KMS-11 (cell line): Measurements from ENCODE around the gene AP4B1.
A peak's percentile ranks its signal among the peaks of the same experiment; 100 is the strongest.

ENCODE experiments used
- H2AFZ ChIP-seq: fragments of 200-600 bp; sonication (generic); 2 replicates; pipeline ENCODE4 v1.6.1; 2016; ENCODE audit warnings: antibody characterized with exemption, mixed run types, low read depth
- H3K27ac ChIP-seq: fragments of 200-600 bp; sonication (generic); 2 replicates; pipeline ENCODE4 v1.6.1; 2016; ENCODE audit warnings: mild to moderate bottlenecking, mixed run types
- H3K27me3 ChIP-seq: fragments of 200-600 bp; sonication (generic); 2 replicates; pipeline ENCODE4 v1.6.1; 2017; ENCODE audit warnings: mild to moderate bottlenecking, low read depth, mixed run types, moderate library complexity; ENCODE audit not compliant: insufficient read depth
- H3K36me3 ChIP-seq: fragments of 200-600 bp; sonication (generic); 2 replicates; pipeline ENCODE4 v1.6.1; 2017; ENCODE audit warnings: mild to moderate bottlenecking, mixed run types; ENCODE audit not compliant: insufficient read depth
- H3K4me1 ChIP-seq: fragments of 200-600 bp; sonication (generic); 2 replicates; pipeline ENCODE4 v1.6.1; 2016; ENCODE audit warnings: mild to moderate bottlenecking, low read depth, mixed run types; ENCODE audit not compliant: poor library complexity, severe bottlenecking
- H3K4me2 ChIP-seq: fragments of 200-600 bp; sonication (generic); 2 replicates; pipeline ENCODE4 v1.7.0; 2016; ENCODE audit warnings: mild to moderate bottlenecking, mixed run types
- H3K4me3 ChIP-seq: fragments of 200-600 bp; sonication (generic); IDR thresholded peaks from 2 replicates; pipeline ENCODE4 v1.6.1; 2017; ENCODE audit warnings: low read depth, low read length, mixed read lengths; ENCODE audit not compliant: insufficient read depth
- H3K79me2 ChIP-seq: fragments of 200-600 bp; sonication (generic); 2 replicates; pipeline ENCODE4 v1.6.1; 2016; ENCODE audit warnings: low read depth, mixed run types; ENCODE audit not compliant: insufficient read depth
- H3K9ac ChIP-seq: fragments of 200-600 bp; sonication (generic); 2 replicates; pipeline ENCODE4 v1.6.1; 2016; ENCODE audit warnings: mild to moderate bottlenecking, mixed run types
- H4K20me1 ChIP-seq: fragments of 200-600 bp; sonication (generic); 2 replicates; pipeline ENCODE4 v1.6.1; 2016; ENCODE audit warnings: mild to moderate bottlenecking, mixed run types; ENCODE audit not compliant: insufficient read depth
- TF ChIP-seq, protein P1 (sequence below): fragments of 200-600 bp; sonication (generic); conservative IDR thresholded peaks from 2 replicates; pipeline ENCODE4 v1.6.1; 2017; ENCODE audit warnings: low read depth, mild to moderate bottlenecking, antibody characterized with exemption, low read length, moderate library complexity, mixed read lengths

Gene AP4B1

GRCh38 chr1:113940365-113941244 lies 36.0 kb upstream of the AP4B1 start:
- peak overlapping the region; percentile 95 for H3K27ac ChIP-seq
- peaks cover 3% of the 10 kb centered on the region; the same call in 1 of the 2 replicates for H4K20me1 ChIP-seq
- TF ChIP-seq, protein P1, sequence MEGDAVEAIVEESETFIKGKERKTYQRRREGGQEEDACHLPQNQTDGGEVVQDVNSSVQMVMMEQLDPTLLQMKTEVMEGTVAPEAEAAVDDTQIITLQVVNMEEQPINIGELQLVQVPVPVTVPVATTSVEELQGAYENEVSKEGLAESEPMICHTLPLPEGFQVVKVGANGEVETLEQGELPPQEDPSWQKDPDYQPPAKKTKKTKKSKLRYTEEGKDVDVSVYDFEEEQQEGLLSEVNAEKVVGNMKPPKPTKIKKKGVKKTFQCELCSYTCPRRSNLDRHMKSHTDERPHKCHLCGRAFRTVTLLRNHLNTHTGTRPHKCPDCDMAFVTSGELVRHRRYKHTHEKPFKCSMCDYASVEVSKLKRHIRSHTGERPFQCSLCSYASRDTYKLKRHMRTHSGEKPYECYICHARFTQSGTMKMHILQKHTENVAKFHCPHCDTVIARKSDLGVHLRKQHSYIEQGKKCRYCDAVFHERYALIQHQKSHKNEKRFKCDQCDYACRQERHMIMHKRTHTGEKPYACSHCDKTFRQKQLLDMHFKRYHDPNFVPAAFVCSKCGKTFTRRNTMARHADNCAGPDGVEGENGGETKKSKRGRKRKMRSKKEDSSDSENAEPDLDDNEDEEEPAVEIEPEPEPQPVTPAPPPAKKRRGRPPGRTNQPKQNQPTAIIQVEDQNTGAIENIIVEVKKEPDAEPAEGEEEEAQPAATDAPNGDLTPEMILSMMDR: no peak
- no peaks in the 10 kb centered on the region for H3K36me3 ChIP-seq
- H3K4me2 ChIP-seq: peak overlapping the region; percentile 99
- H3K4me3 ChIP-seq: no peak overlapping the region
- peaks cover 73% of the 10 kb centered on the region for H3K79me2 ChIP-seq
- peak overlapping the region; percentile 53; the same call in 1 of the 2 replicates for H3K9ac ChIP-seq
- no peak overlapping the region for H2AFZ ChIP-seq
- H3K4me1 ChIP-seq: peaks cover 94% of the 10 kb centered on the region
- H3K27me3 ChIP-seq: no peaks in the 10 kb centered on the region

GRCh38 chr1:113938192-113938591 lies 33.6 kb upstream of the AP4B1 start:
- Histone ChIP-seq H3K27ac (peak overlapping the region; percentile 50; the same call in 1 of the 2 replicates), H3K4me1 (peaks cover 93% of the 10 kb centered on the region), H3K4me2 (peak overlapping the region; percentile 57), H2AFZ (no peak overlapping the region), H3K36me3 (no peaks in the 10 kb centered on the region), H4K20me1 (peaks cover 3% of the 10 kb centered on the region; the same call in 1 of the 2 replicates), H3K9ac (no peak overlapping the region), H3K27me3 (no peaks in the 10 kb centered on the region), H3K79me2 (peaks cover 73% of the 10 kb centered on the region), H3K4me3 (no peak overlapping the region)
- TF ChIP-seq, protein P1: no peak

DNA sequence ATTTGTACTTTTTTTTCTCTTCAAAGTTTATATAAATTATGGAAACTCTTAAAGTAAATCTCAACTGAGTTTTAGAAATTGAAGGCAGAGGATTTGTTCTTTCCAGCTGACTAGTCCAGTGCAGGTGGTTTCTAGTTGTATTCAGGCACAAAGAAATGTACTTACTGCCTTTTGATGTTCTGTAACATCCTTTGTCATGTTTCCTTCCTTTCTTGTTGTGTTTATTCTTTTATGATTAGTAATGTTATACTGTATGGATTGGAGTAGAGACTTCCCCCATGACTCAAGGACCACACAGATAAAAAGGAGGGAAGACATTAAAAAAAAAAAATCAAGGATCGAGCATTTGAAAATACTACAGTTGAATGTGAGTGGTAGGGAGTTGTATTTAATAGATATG lies 32.5 kb upstream of the AP4B1 start:
- Histone ChIP-seq H3K27ac (no peak overlapping the region; the same call in 1 of the 2 replicates), H3K4me2 (peak overlapping the region; percentile 66), H3K79me2 (peaks cover 75% of the 10 kb centered on the region), H4K20me1 (peaks cover 3% of the 10 kb centered on the region; the same call in 1 of the 2 replicates), H3K9ac (no peak overlapping the region), H3K27me3 (no peaks in the 10 kb centered on the region), H3K4me3 (no peak overlapping the region), H3K4me1 (peaks cover 93% of the 10 kb centered on the region), H2AFZ (no peak overlapping the region), H3K36me3 (no peaks in the 10 kb centered on the region)
- TF ChIP-seq, protein P1: no peak

GRCh38 chr1:113935970-113936369 lies 31.4 kb upstream of the AP4B1 start:
- TF ChIP-seq, protein P1: no peak
- H3K27me3 ChIP-seq: no peaks in the 10 kb centered on the region
- H3K27ac ChIP-seq: peak overlapping the region; percentile 36; the same call in 1 of the 2 replicates
- H3K4me3 ChIP-seq: no peak overlapping the region
- no peaks in the 10 kb centered on the region for H3K36me3 ChIP-seq
- H4K20me1 ChIP-seq: peaks cover 3% of the 10 kb centered on the region; the same call in 1 of the 2 replicates
- H2AFZ ChIP-seq: no peak overlapping the region
- H3K79me2 ChIP-seq: peaks cover 85% of the 10 kb centered on the region
- H3K4me1 ChIP-seq: peaks cover 89% of the 10 kb centered on the region
- H3K9ac ChIP-seq: no peak overlapping the region
- H3K4me2 ChIP-seq: peak overlapping the region; percentile 66
